Suprapubic skin (tissue), 4 donors: ENCODE measurements around the gene SDHAF4. TPM values are rescaled to one million over a fixed set of nuclear protein-coding genes. Genes with fewer than 3 reads are reported as not detected.

Experiments used
- DNase-seq, 2 donors: peaks; one replicate each; pipeline ENCODE4 v3.0.0-alpha.2; 2019; ENCODE audit warnings: low spot score in 2 of 2
- H3K27ac ChIP-seq: fragments of 200-600 bp; sonication (generic); one replicate; pipeline ENCODE4 v1.5.1; 2019
- H3K27me3 ChIP-seq: fragments of 200-600 bp; sonication (generic); one replicate; pipeline ENCODE4 v1.5.1; 2019
- H3K36me3 ChIP-seq: fragments of 200-600 bp; sonication (generic); one replicate; pipeline ENCODE4 v1.5.1; 2019
- H3K4me1 ChIP-seq: fragments of 200-600 bp; sonication (generic); one replicate; pipeline ENCODE4 v1.5.1; 2019
- H3K4me3 ChIP-seq: fragments of 200-600 bp; sonication (generic); one replicate; pipeline ENCODE4 v1.5.1; 2019; ENCODE audit warnings: mild to moderate bottlenecking
- H3K9me3 ChIP-seq: fragments of 200-600 bp; sonication (generic); one replicate; pipeline ENCODE4 v1.5.1; 2019
- CTCF ChIP-seq, 2 donors: fragments of 200-600 bp in 1 of 2; fragments of 450-650 bp in 1 of 2; sonication (generic) in 1 of 2; IDR thresholded peaks; one replicate each; pipeline ENCODE4 v1.5.1; 2016 to 2019; ENCODE audit warnings: antibody characterized with exemption in 2 of 2, mild to moderate bottlenecking in 1 of 2, moderate library complexity in 1 of 2
- EP300 ChIP-seq: sonication (generic); formaldehyde crosslinking; IDR thresholded peaks from one replicate; pipeline ENCODE4 v1.6.1; 2017; ENCODE audit warnings: antibody characterized with exemption
- POLR2A ChIP-seq, 2 donors: fragments of 450-650 bp; IDR thresholded peaks; one replicate each; pipeline ENCODE4 v1.6.1; 2017; ENCODE audit warnings: antibody characterized with exemption in 2 of 2, mild to moderate bottlenecking in 2 of 2, moderate library complexity in 2 of 2
- POLR2AphosphoS5 ChIP-seq, 3 donors: sonication (generic); formaldehyde crosslinking; IDR thresholded peaks; one replicate each; pipeline ENCODE4 v1.6.1; 2017; ENCODE audit warnings: antibody characterized with exemption in 3 of 3
- WGBS: methylation state at CpG from one replicate; pipeline ENCODE4 v1.1.5; 2018; 5-methylcytosine and 5-hydroxymethylcytosine counted together
- total RNA-seq, 4 donors: library from RNA; depleted of rRNA; stranded (reverse); fragments of >200 nt; gene quantifications; one replicate each; pipeline ENCODE4 v1.1.0, GENCODE V29; 2016

Gene SDHAF4
- total RNA-seq, 4 donors from 2014 or later: 3.8 to 12.5 (median 6.6) TPM

GRCh38 chr6:70530023-70530422 is 36.7 kb upstream of the SDHAF4 start:
- H3K9me3 ChIP-seq: no peaks in the 10 kb centered on the region
- no peak overlapping the region for H3K27ac ChIP-seq
- DNase-seq: no peak
- no peaks in the 10 kb centered on the region for H3K27me3 ChIP-seq
- 95% methylated on average over 2 of the region's 2 CpGs for WGBS
- TF ChIP-seq POLR2A (IDR thresholded peaks at IDR 0.05): no peak
- TF ChIP-seq EP300: no peak
- no peak for TF ChIP-seq CTCF (IDR thresholded peaks at IDR 0.05)
- no peaks in the 10 kb centered on the region for H3K4me1 ChIP-seq
- H3K4me3 ChIP-seq: no peak overlapping the region
- H3K36me3 ChIP-seq: peaks cover 16% of the 10 kb centered on the region

- DNase-seq: no peak
- TF ChIP-seq POLR2AphosphoS5 (IDR thresholded peaks at IDR 0.05): no peak
- TF ChIP-seq CTCF (IDR thresholded peaks at IDR 0.05): no peak
- no peak for TF ChIP-seq POLR2A (IDR thresholded peaks at IDR 0.05)
- TF ChIP-seq EP300: no peak
- no peaks in the 10 kb centered on the region for H3K27me3 ChIP-seq
- H3K9me3 ChIP-seq: no peaks in the 10 kb centered on the region
- peaks cover 15% of the 10 kb centered on the region for H3K36me3 ChIP-seq
- 94% methylated on average over 1 of the region's 1 CpG for WGBS
- H3K4me1 ChIP-seq: no peaks in the 10 kb centered on the region
- no peak overlapping the region for H3K27ac ChIP-seq
- no peak overlapping the region for H3K4me3 ChIP-seq
Observed at GRCh38 chr6:70531133-70531532, 35.6 kb upstream of the SDHAF4 start.

GRCh38 chr6:70537266-70537665 is 29.5 kb upstream of the SDHAF4 start:
- Histone ChIP-seq H3K27me3 (no peaks in the 10 kb centered on the region), H3K4me3 (no peak overlapping the region), H3K36me3 (peaks cover 37% of the 10 kb centered on the region), H3K9me3 (no peaks in the 10 kb centered on the region), H3K4me1 (no peaks in the 10 kb centered on the region), H3K27ac (no peak overlapping the region)
- TF ChIP-seq CTCF (IDR thresholded peaks at IDR 0.05) (no peak), EP300 (no peak), POLR2A (IDR thresholded peaks at IDR 0.05) (no peak), POLR2AphosphoS5 (IDR thresholded peaks at IDR 0.05) (no peak)
- WGBS: 75% methylated on average over 1 of the region's 1 CpG
- DNase-seq: no peak

- Histone ChIP-seq H3K4me3 (no peak overlapping the region), H3K27me3 (no peaks in the 10 kb centered on the region), H3K36me3 (peaks cover 37% of the 10 kb centered on the region), H3K4me1 (no peaks in the 10 kb centered on the region), H3K27ac (no peak overlapping the region), H3K9me3 (no peaks in the 10 kb centered on the region)
- TF ChIP-seq POLR2AphosphoS5 (IDR thresholded peaks at IDR 0.05) (no peak), POLR2A (IDR thresholded peaks at IDR 0.05) (no peak), EP300 (no peak), CTCF (IDR thresholded peaks at IDR 0.05) (no peak)
- 95% methylated on average over 1 of the region's 1 CpG for WGBS
- DNase-seq: no peak
Observed at GRCh38 chr6:70538376-70538775, 28.4 kb upstream of the SDHAF4 start.

GRCh38 chr6:70547313-70547712 is 19.4 kb upstream of the SDHAF4 start:
- no peak for TF ChIP-seq EP300
- TF ChIP-seq POLR2AphosphoS5 (IDR thresholded peaks at IDR 0.05): no peak
- TF ChIP-seq POLR2A (IDR thresholded peaks at IDR 0.05): no peak
- no peak for TF ChIP-seq CTCF (IDR thresholded peaks at IDR 0.05)
- Histone ChIP-seq H3K27me3 (no peaks in the 10 kb centered on the region), H3K4me3 (no peak overlapping the region), H3K9me3 (no peaks in the 10 kb centered on the region), H3K36me3 (peaks cover 9% of the 10 kb centered on the region), H3K27ac (no peak overlapping the region), H3K4me1 (no peaks in the 10 kb centered on the region)
- DNase-seq: no peak
